HCT116 (cell line): ENCODE data around the gene PPFIA2. TPM values are rescaled to one million over a fixed set of nuclear protein-coding genes. Genes with fewer than 3 reads are reported as not detected.

Experiments used
- ATAC-seq: fragments of 200-7000 bp; cut with Tn5 transposase; 2 replicates; pipeline ENCODE4 v1.9.1; 2020; ENCODE audit warnings: mild to moderate bottlenecking, moderate library complexity
- BruUV-seq: library from RNA; stranded (reverse); fragments of 400-500 nt; replicated peaks from 2 replicates; lab custom pipeline; 2021; lab: Mats Ljungman, UMichigan
- CTCF ChIA-PET: fragments of 300-600 bp; sonication (Branson Sonifier 250); formaldehyde crosslinking; loops from one replicate; lab custom pipeline; 2021; ENCODE audit warnings: antibody characterized with exemption; lab: Charles Lee
- POLR2A ChIA-PET: fragments of 300-600, 350-600 bp; sonication (Branson Sonifier 250); formaldehyde crosslinking; loops from one replicate; lab custom pipeline; 2021; ENCODE audit warnings: antibody characterized with exemption; lab: Charles Lee
- RAD21 ChIA-PET, 2 experiments: fragments of 300-600 bp; sonication (Branson Sonifier 250); formaldehyde crosslinking; loops; one replicate each; lab custom pipeline; 2023; ENCODE audit warnings: low total read pairs in 2 of 2; ENCODE audit not compliant: uncharacterized antibody in 2 of 2, unreplicated experiment in 2 of 2, low non-redundant PET in 1 of 2; lab: Charles Lee
- DNase-seq: peaks from one replicate; pipeline ENCODE4 v3.0.0-alpha.2; 2010; ENCODE audit warnings: low read depth, low spot score
- H2AFZ ChIP-seq: fragments of 200-600 bp; shearing (Covaris generic), sonication (generic); 2 replicates; pipeline ENCODE4 v1.6.1; 2017; ENCODE audit warnings: low read depth, mixed run types, mixed read lengths, antibody characterized with exemption, low read length; ENCODE audit not compliant: poor library complexity, severe bottlenecking
- H3K27ac ChIP-seq: 2 replicates; pipeline ENCODE4 v1.5.1; 2012; ENCODE audit warnings: low read depth, low read length
- H3K27me3 ChIP-seq: fragments of 200-600 bp; sonication (generic); 2 replicates; pipeline ENCODE4 v1.6.1; 2016; ENCODE audit warnings: mixed run types, low read length, mixed read lengths; ENCODE audit not compliant: insufficient read depth
- H3K36me3 ChIP-seq, 2 experiments: fragments of 200-500 bp in 1 of 2; fragments of 200-600 bp in 1 of 2; sonication (Bioruptor generic) in 1 of 2; sonication (generic) in 1 of 2; 2 replicates each; pipeline versions ENCODE4 v1.5.1 to v1.6.1; 2014 to 2016; ENCODE audit warnings: low read length in 2 of 2, inconsistent platforms in 1 of 2, mixed read lengths in 1 of 2, mixed run types in 1 of 2; ENCODE audit not compliant: insufficient read depth in 2 of 2, control insufficient read depth in 1 of 2
- H3K4me1 ChIP-seq, 2 experiments: fragments of 200-600 bp in 1 of 2; sonication (generic) in 1 of 2; 2 replicates each; pipeline versions ENCODE4 v1.5.1 to v1.6.1; 2012 to 2017; ENCODE audit warnings: low read length in 2 of 2, inconsistent platforms in 1 of 2, mild to moderate bottlenecking in 1 of 2, mixed read lengths in 1 of 2, mixed run types in 1 of 2, moderate library complexity in 1 of 2; ENCODE audit not compliant: insufficient read depth in 2 of 2, control insufficient read depth in 1 of 2
- H3K4me2 ChIP-seq: fragments of 200-600 bp; sonication (generic); 2 replicates; pipeline ENCODE4 v1.6.1; 2017; ENCODE audit warnings: mixed run types, low read length, mixed read lengths
- H3K4me3 ChIP-seq, 2 experiments: fragments of 200-600 bp in 1 of 2; sonication (generic) in 1 of 2; replicated peaks in 1 of 2; 2 replicates each; pipeline ENCODE4 v1.5.1; 2011 to 2016; ENCODE audit warnings: low read length in 2 of 2, control low read depth in 1 of 2, low read depth in 1 of 2, mild to moderate bottlenecking in 1 of 2, mixed read lengths in 1 of 2, mixed run types in 1 of 2
- H3K79me2 ChIP-seq: fragments of 200-600 bp; sonication (generic); 2 replicates; pipeline ENCODE4 v1.6.1; 2017; ENCODE audit warnings: mild to moderate bottlenecking, mixed run types, low read length, moderate library complexity, mixed read lengths; ENCODE audit not compliant: insufficient read depth
- H3K9ac ChIP-seq: fragments of 200-600 bp; sonication (generic); 2 replicates; pipeline ENCODE4 v1.6.1; 2016; ENCODE audit warnings: low read length, mixed read lengths
- H3K9me2 ChIP-seq: fragments of 200-600 bp; sonication (generic), shearing (Covaris generic); 2 replicates; pipeline ENCODE4 v1.6.1; 2017; ENCODE audit warnings: mixed run types, mild to moderate bottlenecking, moderate library complexity; ENCODE audit not compliant: insufficient read depth
- H3K9me3 ChIP-seq, 2 experiments: fragments of 200-500 bp in 1 of 2; fragments of 200-600 bp in 1 of 2; sonication (Bioruptor generic) in 1 of 2; sonication (generic) in 1 of 2; 2 replicates each; pipeline ENCODE4 v1.6.1; 2014 to 2017; ENCODE audit warnings: low read length in 2 of 2, mixed read lengths in 2 of 2, inconsistent platforms in 1 of 2, low read depth in 1 of 2, mild to moderate bottlenecking in 1 of 2, mixed run types in 1 of 2, moderate library complexity in 1 of 2; ENCODE audit not compliant: control insufficient read depth in 1 of 2, insufficient read depth in 1 of 2
- H4K20me1 ChIP-seq: fragments of 200-600 bp; sonication (generic), shearing (Covaris generic); 2 replicates; pipeline ENCODE4 v1.6.1; 2017; ENCODE audit warnings: mixed run types, mild to moderate bottlenecking, moderate library complexity; ENCODE audit not compliant: insufficient read depth
- FOSL1 ChIP-seq: IDR thresholded peaks from 2 replicates; pipeline ENCODE4 v1.6.1; 2012; ENCODE audit warnings: low read depth
- POLR2A ChIP-seq: IDR thresholded peaks from 2 replicates; pipeline ENCODE4 v1.7.0; 2011; ENCODE audit warnings: borderline replicate concordance; ENCODE audit not compliant: insufficient read depth, insufficient read length; ENCODE audit errors: extremely low read depth
- POLR2AphosphoS5 ChIP-seq: IDR thresholded peaks from 2 replicates; pipeline ENCODE4 v1.6.1; 2011; ENCODE audit warnings: mild to moderate bottlenecking, low read depth, low read length, moderate library complexity
- RAD21 ChIP-seq: IDR thresholded peaks from 2 replicates; pipeline ENCODE4 v1.6.1; 2012; ENCODE audit warnings: low read depth, mild to moderate bottlenecking
- REST ChIP-seq: IDR thresholded peaks from 2 replicates; pipeline ENCODE4 v1.6.1; 2012; ENCODE audit warnings: low read depth
- intact Hi-C: fragments of 100-400 bp; cut with micrococcal nuclease; formaldehyde crosslinking; loops from 2 replicates; pipeline ENCODE4 v1.10.0; 2022
- total RNA-seq: library from RNA; stranded (reverse); gene quantifications from one replicate; pipeline ENCODE4 v1.2.1, GENCODE V29; 2021; ENCODE audit not compliant: unreplicated experiment

The PPFIA2 gene
- total RNA-seq, 1 experiment from 2014 or later, result not detected

GRCh38 chr12:81354327-81354932, 404.7 kb downstream of the PPFIA2 start:
- no peaks in the 10 kb centered on the region for H4K20me1 ChIP-seq
- DNase-seq, result no peak
- no peak overlapping the region for H3K4me3 ChIP-seq
- no peak for ATAC-seq
- H3K9ac ChIP-seq, result no peak overlapping the region
- no peak overlapping the region for H2AFZ ChIP-seq
- H3K27ac ChIP-seq, result no peak overlapping the region
- H3K4me1 ChIP-seq, result no peaks in the 10 kb centered on the region
- no peaks in the 10 kb centered on the region for H3K79me2 ChIP-seq
- TF ChIP-seq RAD21 (no peak), POLR2A (no peak), POLR2AphosphoS5 (no peak)
- H3K9me3 ChIP-seq, result no peaks in the 10 kb centered on the region
- intact Hi-C loops, result no loop called here
- no peaks in the 10 kb centered on the region for H3K36me3 ChIP-seq
- H3K4me2 ChIP-seq, result no peak overlapping the region
- ChIA-PET CTCF (no interaction called here), RAD21 (interaction anchor here in 1 of 2 experiments (0.6 kb wide), 1 partner anchor 350 kb away, joined by 5 read pairs; no protein-coding TSS in a partner anchor), POLR2A (no interaction called here)
- no peaks in the 10 kb centered on the region for H3K27me3 ChIP-seq
- H3K9me2 ChIP-seq, result no peaks in the 10 kb centered on the region
- BruUV-seq, result no TSS peak

GRCh38 chr12:81350309-81350708, 408.8 kb downstream of the PPFIA2 start:
- H3K27me3 ChIP-seq, result no peaks in the 10 kb centered on the region
- H4K20me1 ChIP-seq, result no peaks in the 10 kb centered on the region
- RAD21 ChIA-PET, result no interaction called here
- no peaks in the 10 kb centered on the region for H3K79me2 ChIP-seq
- TF ChIP-seq FOSL1 (no peak), REST (peak; percentile 55)
- no peaks in the 10 kb centered on the region for H3K9me3 ChIP-seq
- no peak overlapping the region for H3K9ac ChIP-seq
- no peak overlapping the region for H3K4me2 ChIP-seq
- H3K36me3 ChIP-seq, result no peaks in the 10 kb centered on the region
- intact Hi-C loops, result no loop called here
- POLR2A ChIA-PET, result no interaction called here
- H2AFZ ChIP-seq, result no peak overlapping the region
- CTCF ChIA-PET, result no interaction called here
- no peaks in the 10 kb centered on the region for H3K4me1 ChIP-seq
- BruUV-seq, result no TSS peak
- ATAC-seq, result no peak
- no peak overlapping the region for H3K27ac ChIP-seq
- H3K4me3 ChIP-seq, result no peak overlapping the region
- H3K9me2 ChIP-seq, result no peaks in the 10 kb centered on the region
- no peak for DNase-seq
